Measurements from ENCODE around the gene LHX8. TPM values are rescaled to one million over a fixed set of nuclear protein-coding genes. Genes with fewer than 3 reads are reported as not detected.

The LHX8 gene
- total and polyA plus RNA-seq, 2 of the 13 experiments (the other 11 are each of a cell fraction or from before 2014, with no cell fraction given) = not detected

GRCh38 chr1:75159154-75159553 is 25.0 kb downstream of the LHX8 start (continued):
- no peak for TF ChIP-seq FOXO4 (CRISPR knock-in tag; conservative IDR thresholded peaks at IDR 0.05)

- H3K4me1 ChIP-seq (ENCODE audit: insufficient read depth, low read length) = no peaks in the 10 kb centered on the region
- ATAC-seq = no peak
- no peaks in the 10 kb centered on the region for H3K27me3 ChIP-seq (ENCODE audit: control insufficient read depth in 1 of 2, insufficient read depth in 2 of 2, low read length in 2 of 2)
- H3K4me3 ChIP-seq (replicated peaks in 1 of 3; ENCODE audit: insufficient read depth in 1 of 3, low read depth in 2 of 3, low read length in 3 of 3) = no peak overlapping the region
- no peak overlapping the region for H2AFZ ChIP-seq (ENCODE audit: low read length)
- H3K79me2 ChIP-seq (ENCODE audit: insufficient read depth, low read length) = no peaks in the 10 kb centered on the region
- H3K9ac ChIP-seq (ENCODE audit: insufficient read depth, low read depth, low read length) = no peak overlapping the region
- in situ Hi-C loops (cut with HindIII; ENCODE audit: extremely low pct_ligation_motif_present, low pct_unique_long_range_greater_than_20kb) = no loop called here
- CTCF ChIA-PET (ENCODE audit: low intra/inter-chr PET ratio, low total read pairs) = no interaction called here
- FAIRE-seq = no peak
- H3K36me3 ChIP-seq (replicated peaks in 1 of 2; ENCODE audit: control insufficient read depth in 1 of 2, insufficient read depth in 2 of 2, low read length in 2 of 2) = no peaks in the 10 kb centered on the region
- no peak overlapping the region for H3K4me2 ChIP-seq (ENCODE audit: low read depth, low read length)
- TF ChIP-seq SRY (CRISPR knock-in tag; IDR thresholded peaks at IDR 0.05) (no peak), HOXA7 (CRISPR knock-in tag; IDR thresholded peaks at IDR 0.05) (no peak), ZNF737 (CRISPR knock-in tag; IDR thresholded peaks at IDR 0.05; ENCODE audit: borderline replicate concordance) (no peak)
- no peaks in the 10 kb centered on the region for H4K20me1 ChIP-seq (ENCODE audit: insufficient read depth, low read length)
- H3K27ac ChIP-seq (ENCODE audit: extremely low read length, insufficient read depth, low read length) = no peak overlapping the region
- no peak for DNase-seq (ENCODE audit: low spot score)
- no peaks in the 10 kb centered on the region for H3K9me3 ChIP-seq (ENCODE audit: low read length)
- POLR2A ChIA-PET = no interaction called here
- intact Hi-C loops (cut with micrococcal nuclease; ENCODE audit: unreplicated experiment) = no loop called here
- no TSS peak for BruUV-seq (replicated peaks)
Measured at GRCh38 chr1:75165264-75165663, 31.1 kb downstream of the LHX8 start.

- DNase-seq (ENCODE audit: low spot score) = no peak
- H3K9ac ChIP-seq (ENCODE audit: insufficient read depth, low read depth, low read length) = no peak overlapping the region
- in situ Hi-C loops (cut with HindIII; ENCODE audit: extremely low pct_ligation_motif_present, low pct_unique_long_range_greater_than_20kb) (no loop called here), intact Hi-C loops (cut with micrococcal nuclease; ENCODE audit: unreplicated experiment) (no loop called here)
- POLR2A ChIA-PET = no interaction called here
- H3K27me3 ChIP-seq (ENCODE audit: control insufficient read depth in 1 of 2, insufficient read depth in 2 of 2, low read length in 2 of 2) = no peaks in the 10 kb centered on the region
- H2AFZ ChIP-seq (ENCODE audit: low read length) = no peak overlapping the region
- no peak overlapping the region for H3K4me2 ChIP-seq (ENCODE audit: low read depth, low read length)
- no peaks in the 10 kb centered on the region for H3K9me3 ChIP-seq (ENCODE audit: low read length)
- no peak for FAIRE-seq
- no peak overlapping the region for H3K4me3 ChIP-seq (replicated peaks in 1 of 3; ENCODE audit: insufficient read depth in 1 of 3, low read depth in 2 of 3, low read length in 3 of 3)
- H4K20me1 ChIP-seq (ENCODE audit: insufficient read depth, low read length) = no peaks in the 10 kb centered on the region
- peak; percentile 24; the same call in 1 of the 3 replicates for ATAC-seq
- 0% methylated on average over 4 of the region's 4 CpGs for WGBS (ENCODE audit: low lambda C conversion rate)
- H3K79me2 ChIP-seq (ENCODE audit: insufficient read depth, low read length) = no peaks in the 10 kb centered on the region
- H3K27ac ChIP-seq (ENCODE audit: extremely low read length, insufficient read depth, low read length) = no peak overlapping the region
- BruUV-seq (replicated peaks) = no TSS peak
- no peaks in the 10 kb centered on the region for H3K36me3 ChIP-seq (replicated peaks in 1 of 2; ENCODE audit: control insufficient read depth in 1 of 2, insufficient read depth in 2 of 2, low read length in 2 of 2)
- CTCF ChIA-PET (ENCODE audit: low intra/inter-chr PET ratio, low total read pairs) = no interaction called here
- TF ChIP-seq IRF1 (CRISPR knock-in tag; IDR thresholded peaks at IDR 0.05; ENCODE audit: low read depth) = no peak
- TF ChIP-seq PTBP1 (IDR thresholded peaks at IDR 0.05; ENCODE audit: low read depth, low read length, poor library complexity, severe bottlenecking) = no peak
- TF ChIP-seq, protein P1, sequence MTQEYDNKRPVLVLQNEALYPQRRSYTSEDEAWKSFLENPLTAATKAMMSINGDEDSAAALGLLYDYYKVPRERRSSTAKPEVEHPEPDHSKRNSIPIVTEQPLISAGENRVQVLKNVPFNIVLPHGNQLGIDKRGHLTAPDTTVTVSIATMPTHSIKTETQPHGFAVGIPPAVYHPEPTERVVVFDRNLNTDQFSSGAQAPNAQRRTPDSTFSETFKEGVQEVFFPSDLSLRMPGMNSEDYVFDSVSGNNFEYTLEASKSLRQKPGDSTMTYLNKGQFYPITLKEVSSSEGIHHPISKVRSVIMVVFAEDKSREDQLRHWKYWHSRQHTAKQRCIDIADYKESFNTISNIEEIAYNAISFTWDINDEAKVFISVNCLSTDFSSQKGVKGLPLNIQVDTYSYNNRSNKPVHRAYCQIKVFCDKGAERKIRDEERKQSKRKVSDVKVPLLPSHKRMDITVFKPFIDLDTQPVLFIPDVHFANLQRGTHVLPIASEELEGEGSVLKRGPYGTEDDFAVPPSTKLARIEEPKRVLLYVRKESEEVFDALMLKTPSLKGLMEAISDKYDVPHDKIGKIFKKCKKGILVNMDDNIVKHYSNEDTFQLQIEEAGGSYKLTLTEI (CRISPR knock-in tag; conservative IDR thresholded peaks at IDR 0.05) = no peak
- no peak for TF ChIP-seq ZNF510 (CRISPR knock-in tag; IDR thresholded peaks at IDR 0.05; ENCODE audit: low read depth)
- no peaks in the 10 kb centered on the region for H3K4me1 ChIP-seq (ENCODE audit: insufficient read depth, low read length)
Measured at GRCh38 chr1:75166821-75167220, 32.6 kb downstream of the LHX8 start.

Measured in HepG2 (cell line).